ENCODE data around the gene DOCK4. TPM values are rescaled to one million over a fixed set of nuclear protein-coding genes. Genes with fewer than 3 reads are reported as not detected.

Gene DOCK4
- polyA plus RNA-seq, 1 donor (not counting 4 experiments of a cell fraction or from before 2014, with no cell fraction given) = 13.9 TPM

GRCh38 chr7:112052993-112053736 lies 153.0 kb downstream of the DOCK4 start:
- dilution Hi-C loops (cut with MboI; ENCODE audit: extremely low pct_ligation_motif_present, low sequenced_read_pairs) = no loop called here
- Histone ChIP-seq H3K27ac (ENCODE audit: control insufficient read depth, insufficient read depth, low read length) (no peak overlapping the region), H3K9me3 (ENCODE audit: control insufficient read depth, low read depth, low read length) (no peaks in the 10 kb centered on the region), H3K4me3 (ENCODE audit: control insufficient read depth in 2 of 3, extremely low read depth in 1 of 3, insufficient read depth in 2 of 3, low read depth in 1 of 3, low read length in 3 of 3) (no peak overlapping the region), H3K4me2 (ENCODE audit: control insufficient read depth, extremely low read depth, insufficient read depth, low read depth, low read length) (no peak overlapping the region), H2AFZ (ENCODE audit: control insufficient read depth, low read length) (no peak overlapping the region), H3K36me3 (ENCODE audit: control insufficient read depth in 2 of 2, extremely low read depth in 1 of 2, insufficient read depth in 2 of 2, low read length in 2 of 2) (no peaks in the 10 kb centered on the region), H3K27me3 (ENCODE audit: control insufficient read depth, extremely low read depth, insufficient read depth, low read length) (no peaks in the 10 kb centered on the region), H3K9ac (ENCODE audit: control insufficient read depth, extremely low read depth, insufficient read depth, low read length) (no peak overlapping the region), H3K79me2 (ENCODE audit: control insufficient read depth, insufficient read depth, low read length) (peaks cover 10% of the 10 kb centered on the region), H3K9me1 (ENCODE audit: control insufficient read depth, extremely low read depth, insufficient read depth, low read length) (no peaks in the 10 kb centered on the region), H3K4me1 (ENCODE audit: control insufficient read depth, extremely low read depth, insufficient read depth, low read length) (no peaks in the 10 kb centered on the region), H4K20me1 (ENCODE audit: control insufficient read depth, extremely low read depth, insufficient read depth, low read length) (no peaks in the 10 kb centered on the region)
- no peak for DNase-seq (ENCODE audit: low read depth, low spot score)
- TF ChIP-seq CTCF (optimal IDR thresholded peaks at IDR 0.05 in 1 of 3, IDR thresholded peaks at IDR 0.05 in 1 of 3, conservative IDR thresholded peaks at IDR 0.05 in 1 of 3; ENCODE audit: extremely low read depth in 1 of 3, insufficient read depth in 2 of 3, low read length in 3 of 3) (no peak), EZH2 (IDR thresholded peaks at IDR 0.05; ENCODE audit: low read length) (no peak)
- no peak for FAIRE-seq

GRCh38 chr7:112052498-112052897 lies 153.7 kb downstream of the DOCK4 start:
- no peak overlapping the region for H2AFZ ChIP-seq (ENCODE audit: control insufficient read depth, low read length)
- dilution Hi-C loops (cut with MboI; ENCODE audit: extremely low pct_ligation_motif_present, low sequenced_read_pairs) = no loop called here
- H3K9me1 ChIP-seq (ENCODE audit: control insufficient read depth, extremely low read depth, insufficient read depth, low read length) = no peaks in the 10 kb centered on the region
- no peaks in the 10 kb centered on the region for H3K27me3 ChIP-seq (ENCODE audit: control insufficient read depth, extremely low read depth, insufficient read depth, low read length)
- DNase-seq (ENCODE audit: low read depth, low spot score) = no peak
- TF ChIP-seq CTCF (optimal IDR thresholded peaks at IDR 0.05 in 1 of 3, IDR thresholded peaks at IDR 0.05 in 1 of 3, conservative IDR thresholded peaks at IDR 0.05 in 1 of 3; ENCODE audit: extremely low read depth in 1 of 3, insufficient read depth in 2 of 3, low read length in 3 of 3) (no peak), EZH2 (IDR thresholded peaks at IDR 0.05; ENCODE audit: low read length) (no peak)
- H3K36me3 ChIP-seq (ENCODE audit: control insufficient read depth in 2 of 2, extremely low read depth in 1 of 2, insufficient read depth in 2 of 2, low read length in 2 of 2) = no peaks in the 10 kb centered on the region
- H3K79me2 ChIP-seq (ENCODE audit: control insufficient read depth, insufficient read depth, low read length) = peaks cover 10% of the 10 kb centered on the region
- H3K4me2 ChIP-seq (ENCODE audit: control insufficient read depth, extremely low read depth, insufficient read depth, low read depth, low read length) = no peak overlapping the region
- no peak overlapping the region for H3K27ac ChIP-seq (ENCODE audit: control insufficient read depth, insufficient read depth, low read length)
- H3K4me3 ChIP-seq (ENCODE audit: control insufficient read depth in 2 of 3, extremely low read depth in 1 of 3, insufficient read depth in 2 of 3, low read depth in 1 of 3, low read length in 3 of 3) = no peak overlapping the region
- H4K20me1 ChIP-seq (ENCODE audit: control insufficient read depth, extremely low read depth, insufficient read depth, low read length) = no peaks in the 10 kb centered on the region
- H3K9ac ChIP-seq (ENCODE audit: control insufficient read depth, extremely low read depth, insufficient read depth, low read length) = no peak overlapping the region
- H3K9me3 ChIP-seq (ENCODE audit: control insufficient read depth, low read depth, low read length) = peaks cover 2% of the 10 kb centered on the region
- no peaks in the 10 kb centered on the region for H3K4me1 ChIP-seq (ENCODE audit: control insufficient read depth, extremely low read depth, insufficient read depth, low read length)
- FAIRE-seq = no peak
